ENCODE data around the gene EML5.
A peak's percentile ranks its signal among the peaks of the same experiment; 100 is the strongest.

Gene EML5

DNA sequence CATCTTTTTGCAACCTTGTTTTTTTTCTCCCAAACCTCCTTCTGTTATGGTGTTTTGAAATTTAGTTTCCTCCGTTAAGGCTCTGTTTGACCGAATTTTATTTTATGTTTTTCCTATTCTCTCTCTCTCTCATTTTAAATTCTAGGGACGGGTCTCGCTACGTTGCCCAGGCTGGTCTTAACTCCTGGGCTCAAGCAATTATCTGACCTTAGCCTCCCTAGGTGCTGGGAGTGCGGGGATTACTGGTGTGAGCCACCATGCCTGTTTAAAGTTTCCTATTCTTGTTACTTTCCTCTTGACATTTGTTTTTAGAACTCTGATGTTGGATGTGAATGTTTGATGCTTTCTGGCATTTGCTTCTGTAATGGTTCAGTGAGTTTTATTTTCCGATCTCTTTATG is 228.9 kb downstream of the EML5 start:
- no peak for DNase-seq

DNA sequence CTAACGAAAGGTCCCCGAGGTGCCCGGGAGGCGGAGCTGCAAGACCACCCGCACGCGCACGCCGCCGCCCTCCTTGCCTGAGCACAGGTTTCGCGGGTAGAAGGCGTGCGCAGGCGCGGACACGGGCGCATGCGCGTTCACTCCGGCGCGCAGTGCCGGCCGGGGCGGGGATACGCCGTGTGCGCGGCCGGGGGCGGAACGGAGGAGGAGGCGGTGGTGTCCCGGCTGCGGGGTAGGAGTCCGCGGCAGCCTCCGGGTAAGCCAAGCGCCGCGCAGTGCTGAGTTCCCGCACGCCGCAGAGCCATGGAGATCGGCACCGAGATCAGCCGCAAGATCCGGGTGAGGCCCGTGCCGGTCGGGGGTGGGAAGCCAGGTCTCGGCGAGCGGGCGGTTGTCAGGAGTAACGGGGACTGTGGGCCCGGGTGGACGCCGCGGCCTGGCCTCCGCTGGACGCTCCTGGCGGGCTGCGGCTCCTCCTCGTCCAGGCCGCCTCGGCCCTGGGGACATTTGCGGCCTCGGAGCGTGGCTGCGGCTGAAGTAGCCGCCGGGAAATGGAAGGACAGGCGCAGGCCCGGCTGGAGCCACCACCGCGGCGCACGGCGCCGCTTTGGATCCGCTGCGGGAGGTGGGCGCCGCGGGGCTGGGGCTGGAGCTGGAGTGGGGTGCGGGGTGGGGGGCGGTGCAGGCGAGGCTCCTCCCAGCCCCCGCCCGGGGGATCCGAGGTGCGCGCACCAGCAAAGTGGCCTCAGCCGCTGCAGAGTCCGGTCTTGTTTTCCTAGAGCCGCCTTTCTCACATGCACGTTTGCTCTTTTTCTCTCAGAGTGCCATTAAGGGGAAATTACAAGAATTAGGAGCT is 229.7 kb downstream of the EML5 start, which contains the start of gene ZC3H14:
TSS of gene ZC3H14 (plus strand) at position 207 of the 856 bp plus-strand sequence. CDS start at position 304, 97 bp downstream.
- DNase-seq: peak in 57 of 58 donors; percentile 27 to 88 (median 77)

DNA sequence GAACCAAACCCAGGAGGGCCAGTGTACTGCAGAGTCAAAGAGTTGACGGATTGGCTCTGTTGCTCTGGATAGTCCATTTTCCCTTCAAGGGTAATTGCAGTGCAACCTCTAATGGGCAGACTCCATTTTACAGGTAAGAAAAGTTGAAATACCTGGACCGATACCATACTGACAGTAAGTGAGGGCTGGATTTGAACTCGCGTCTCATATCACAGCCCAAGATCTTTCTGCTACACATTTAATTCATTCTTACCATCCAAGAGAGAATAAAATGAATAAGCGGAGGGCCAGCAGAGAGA is 230.3 kb downstream of the EML5 start:
- no peak for DNase-seq

Measured in anterior cingulate cortex (tissue), 58 donors.